Measurements from ENCODE around the gene TAGLN2. TPM values are rescaled to one million over a fixed set of nuclear protein-coding genes. Genes with fewer than 3 reads are reported as not detected.

The TAGLN2 gene
- total RNA-seq, 4 donors from 2014 or later, result 65.1 to 235 (median 168) TPM

DNA sequence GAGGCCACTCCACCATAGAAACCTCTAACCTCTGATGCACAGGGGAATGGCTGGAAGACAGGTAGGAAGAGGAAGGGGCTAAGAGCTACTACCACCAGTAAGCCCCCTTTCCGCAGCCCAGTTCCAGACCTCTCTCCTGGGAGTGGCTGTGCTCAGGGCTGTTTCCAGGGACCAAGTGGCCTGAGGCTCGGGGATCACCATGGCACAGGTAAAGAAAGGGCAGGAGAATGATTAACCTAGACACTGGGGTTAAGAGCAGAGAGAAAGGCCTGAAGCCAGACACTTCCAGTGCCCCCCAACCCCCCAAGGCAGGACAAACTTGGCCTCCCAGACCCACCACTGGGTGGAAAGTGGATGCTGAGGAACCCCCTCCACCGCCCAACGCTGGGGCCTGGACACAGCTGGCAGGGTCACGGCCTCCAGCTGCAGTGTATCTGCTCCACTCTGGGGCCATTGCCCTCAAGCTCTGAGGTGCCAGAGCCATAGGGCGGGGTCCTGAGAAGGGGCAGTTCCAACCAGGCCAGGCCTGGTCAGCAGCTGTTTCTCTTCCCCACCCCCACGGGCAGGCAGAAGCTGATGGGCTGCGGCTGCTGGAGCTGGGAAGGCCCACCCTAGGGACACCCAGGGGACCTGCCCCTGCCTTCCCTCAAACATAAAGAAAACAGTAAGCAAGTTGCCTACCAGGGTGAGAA is 2.6 kb downstream of the TAGLN2 start:
- Histone ChIP-seq H3K4me3 (peak overlapping the region in 3 of 4 donors; percentile 68 to 91 (median 76)), H3K9me3 (no peaks in the 10 kb centered on the region), H3K4me1 (peaks cover 16 to 64% (median 52%) of the 10 kb centered on the region in 4 donors), H3K27me3 (no peaks in the 10 kb centered on the region), H3K36me3 (peaks cover 0 to 22% (median 16%) of the 10 kb centered on the region in 4 donors), H3K27ac (peak overlapping the region; percentile 91 to 98 (median 96))
- WGBS, 2 donors (ENCODE audit: low coverage in 1 of 2), result 23% methylated on average over 4 of the region's 8 CpGs; no CpG with 5 or more reads in 1 of the 2 donors
- TF ChIP-seq EP300 (IDR thresholded peaks at IDR 0.05; ENCODE audit: low read depth) (no peak), POLR2A (IDR thresholded peaks at IDR 0.05) (no peak), POLR2AphosphoS5 (IDR thresholded peaks at IDR 0.05) (no peak)
- TF ChIP-seq, protein P1, sequence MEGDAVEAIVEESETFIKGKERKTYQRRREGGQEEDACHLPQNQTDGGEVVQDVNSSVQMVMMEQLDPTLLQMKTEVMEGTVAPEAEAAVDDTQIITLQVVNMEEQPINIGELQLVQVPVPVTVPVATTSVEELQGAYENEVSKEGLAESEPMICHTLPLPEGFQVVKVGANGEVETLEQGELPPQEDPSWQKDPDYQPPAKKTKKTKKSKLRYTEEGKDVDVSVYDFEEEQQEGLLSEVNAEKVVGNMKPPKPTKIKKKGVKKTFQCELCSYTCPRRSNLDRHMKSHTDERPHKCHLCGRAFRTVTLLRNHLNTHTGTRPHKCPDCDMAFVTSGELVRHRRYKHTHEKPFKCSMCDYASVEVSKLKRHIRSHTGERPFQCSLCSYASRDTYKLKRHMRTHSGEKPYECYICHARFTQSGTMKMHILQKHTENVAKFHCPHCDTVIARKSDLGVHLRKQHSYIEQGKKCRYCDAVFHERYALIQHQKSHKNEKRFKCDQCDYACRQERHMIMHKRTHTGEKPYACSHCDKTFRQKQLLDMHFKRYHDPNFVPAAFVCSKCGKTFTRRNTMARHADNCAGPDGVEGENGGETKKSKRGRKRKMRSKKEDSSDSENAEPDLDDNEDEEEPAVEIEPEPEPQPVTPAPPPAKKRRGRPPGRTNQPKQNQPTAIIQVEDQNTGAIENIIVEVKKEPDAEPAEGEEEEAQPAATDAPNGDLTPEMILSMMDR (IDR thresholded peaks at IDR 0.05), result no peak
- peak; percentile 66 for DNase-seq
- in situ Hi-C loops (cut with MboI; ENCODE audit: low pct_ligation_motif_present in 1 of 4, low pct_unique_long_range_greater_than_20kb in 1 of 4, low sequenced_read_pairs in 3 of 4), result no loop called here
- intact Hi-C loops (cut with DNase I; ENCODE audit: low total_unique reads), result no loop called here

DNA sequence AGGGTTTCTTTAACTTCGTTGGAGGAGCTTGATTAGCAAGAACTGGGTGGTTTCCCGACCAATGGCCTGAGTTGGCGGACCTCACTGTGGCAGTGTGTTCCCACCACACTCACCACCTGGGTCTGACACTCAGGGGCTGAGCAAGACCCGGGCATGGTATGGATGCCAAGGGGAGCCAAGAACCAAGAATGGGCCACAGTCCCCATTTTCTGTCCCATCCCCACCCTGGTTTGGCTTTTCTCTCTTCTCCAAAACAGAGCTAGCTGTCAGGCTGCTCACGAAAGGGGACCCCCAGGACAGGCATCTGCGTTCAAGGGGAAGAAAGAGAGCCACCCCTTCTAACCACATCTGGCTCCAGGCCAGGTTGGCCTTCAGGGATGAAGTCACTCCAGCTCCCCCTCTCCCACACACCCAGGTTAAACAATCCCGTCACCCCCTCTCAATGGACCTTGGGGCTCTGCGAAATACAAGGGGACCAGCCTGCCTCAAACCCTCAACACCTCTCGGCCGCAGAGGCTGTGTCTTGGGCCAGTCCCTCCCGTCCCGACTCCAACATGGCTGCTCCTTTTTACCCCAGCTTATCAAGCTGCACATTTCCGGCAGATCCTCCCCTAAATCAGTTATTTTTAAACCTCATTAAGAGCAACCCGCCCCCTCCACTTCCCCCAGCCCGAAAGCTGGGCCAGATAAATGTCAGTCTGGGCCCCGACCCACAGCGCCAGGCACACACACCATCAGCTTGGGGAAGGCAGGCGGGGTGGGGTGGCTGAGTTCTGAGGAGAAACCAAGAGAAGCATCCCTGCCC is 3.4 kb downstream of the TAGLN2 start:
- TF ChIP-seq EP300 (IDR thresholded peaks at IDR 0.05; ENCODE audit: low read depth), result no peak
- TF ChIP-seq POLR2AphosphoS5 (IDR thresholded peaks at IDR 0.05), result no peak
- TF ChIP-seq, protein P1 (IDR thresholded peaks at IDR 0.05), result no peak
- TF ChIP-seq POLR2A (IDR thresholded peaks at IDR 0.05), result no peak
- DNase-seq, result peak; percentile 41
- WGBS, 2 donors (ENCODE audit: low coverage in 1 of 2), result 19 to 57% methylated on average over 4 to 17 of the region's 18 CpGs
- H3K27ac ChIP-seq, result peak overlapping the region; percentile 91 to 98 (median 96)
- peaks cover 0 to 22% (median 16%) of the 10 kb centered on the region in 4 donors for H3K36me3 ChIP-seq
- H3K9me3 ChIP-seq, result no peaks in the 10 kb centered on the region
- H3K27me3 ChIP-seq, result no peaks in the 10 kb centered on the region
- H3K4me1 ChIP-seq, result peaks cover 16 to 72% (median 56%) of the 10 kb centered on the region in 4 donors
- intact Hi-C loops (cut with DNase I; ENCODE audit: low total_unique reads) (no loop called here), in situ Hi-C loops (cut with MboI; ENCODE audit: low pct_ligation_motif_present in 1 of 4, low pct_unique_long_range_greater_than_20kb in 1 of 4, low sequenced_read_pairs in 3 of 4) (no loop called here)
- peak overlapping the region in 2 of 4 donors; percentile 76 to 91 for H3K4me3 ChIP-seq

DNA sequence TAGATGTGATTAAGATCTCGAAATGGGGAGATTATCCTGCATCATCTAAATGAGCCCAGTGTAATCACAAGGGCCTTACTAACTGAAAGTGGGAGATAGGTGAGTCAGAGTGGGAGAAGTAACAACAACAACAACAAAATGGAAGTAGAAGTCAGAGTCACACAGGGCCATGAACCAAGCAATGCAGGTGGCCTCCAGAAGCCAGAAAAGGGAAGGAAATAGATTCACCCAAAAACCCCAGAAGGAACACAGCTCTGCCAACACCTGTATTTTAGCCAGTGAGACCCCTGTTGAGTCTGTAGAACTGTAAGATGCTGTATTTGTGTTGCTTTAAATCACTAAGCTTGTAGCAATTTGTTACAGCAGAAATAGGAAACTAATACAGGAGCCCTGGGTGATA is 4.1 kb downstream of the TAGLN2 start:
- Histone ChIP-seq H3K27ac (peak overlapping the region; percentile 91 to 98 (median 96)), H3K4me3 (peak overlapping the region in 1 of 4 donors; percentile 91), H3K4me1 (peaks cover 20 to 76% (median 62%) of the 10 kb centered on the region in 4 donors), H3K36me3 (peaks cover 0 to 22% (median 16%) of the 10 kb centered on the region in 4 donors), H3K27me3 (no peaks in the 10 kb centered on the region), H3K9me3 (no peaks in the 10 kb centered on the region)
- in situ Hi-C loops (cut with MboI; ENCODE audit: low pct_ligation_motif_present in 1 of 4, low pct_unique_long_range_greater_than_20kb in 1 of 4, low sequenced_read_pairs in 3 of 4) (no loop called here), intact Hi-C loops (cut with DNase I; ENCODE audit: low total_unique reads) (no loop called here)
- DNase-seq, result no peak
- TF ChIP-seq POLR2AphosphoS5 (IDR thresholded peaks at IDR 0.05) (no peak), EP300 (IDR thresholded peaks at IDR 0.05; ENCODE audit: low read depth) (no peak), POLR2A (IDR thresholded peaks at IDR 0.05) (no peak)
- TF ChIP-seq, protein P1 (IDR thresholded peaks at IDR 0.05), result no peak
- 10 to 58% methylated on average over 1 of the region's 1 CpG for WGBS, 2 donors (ENCODE audit: low coverage in 1 of 2)

DNA sequence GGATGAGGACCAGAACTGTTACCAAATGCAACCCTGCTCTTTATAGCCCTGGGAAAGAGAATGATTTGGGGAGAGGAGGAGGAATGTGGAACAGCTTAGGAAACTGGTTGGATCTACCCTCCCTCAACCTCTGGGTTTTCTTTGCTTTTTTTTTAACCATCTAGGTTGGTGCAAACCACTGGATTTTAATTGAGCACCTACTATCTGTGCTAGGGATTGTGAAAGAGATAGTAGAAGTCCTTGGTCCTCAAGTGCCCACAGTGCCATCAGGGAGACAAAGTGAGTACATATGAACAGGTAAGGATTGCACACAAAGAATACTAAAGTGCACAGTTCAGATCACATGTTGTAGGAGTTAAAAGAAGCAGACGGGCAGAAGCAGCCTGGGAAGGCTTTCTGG is 4.7 kb downstream of the TAGLN2 start:
- H3K27me3 ChIP-seq, result no peaks in the 10 kb centered on the region
- no peak for TF ChIP-seq EP300 (IDR thresholded peaks at IDR 0.05; ENCODE audit: low read depth)
- TF ChIP-seq, protein P1 (IDR thresholded peaks at IDR 0.05), result no peak
- no peak for TF ChIP-seq POLR2A (IDR thresholded peaks at IDR 0.05)
- TF ChIP-seq POLR2AphosphoS5 (IDR thresholded peaks at IDR 0.05), result no peak
- H3K4me1 ChIP-seq, result peaks cover 20 to 74% (median 56%) of the 10 kb centered on the region in 4 donors
- peak overlapping the region; percentile 91 to 98 (median 96) for H3K27ac ChIP-seq
- intact Hi-C loops (cut with DNase I; ENCODE audit: low total_unique reads) (no loop called here), in situ Hi-C loops (cut with MboI; ENCODE audit: low pct_ligation_motif_present in 1 of 4, low pct_unique_long_range_greater_than_20kb in 1 of 4, low sequenced_read_pairs in 3 of 4) (no loop called here)
- peaks cover 0 to 22% (median 16%) of the 10 kb centered on the region in 4 donors for H3K36me3 ChIP-seq
- DNase-seq, result no peak
- no peaks in the 10 kb centered on the region for H3K9me3 ChIP-seq
- WGBS, 2 donors (ENCODE audit: low coverage in 1 of 2), result 56 to 100% methylated on average over 1 of the region's 1 CpG
- no peak overlapping the region for H3K4me3 ChIP-seq

All from transverse colon (tissue), 4 donors.